GM18909 (cell line): ENCODE data around the gene OLFM2.
"Not testable (repeated sequence)": the region's sequence is repeated elsewhere in the genome, so short reads cannot be mapped to it uniquely, and the experiment has no call there.

Experiments used
- ATAC-seq: cut with Tn5 transposase; IDR thresholded peaks from one replicate; pipeline ENCODE4 v1.9.1; 2021; ENCODE audit warnings: mild to moderate bottlenecking; ENCODE audit not compliant: unreplicated experiment, poor library complexity

Gene OLFM2

GRCh38 chr19:9936326-9937000 is at the start of gene OLFM2:
Gene OLFM2, minus strand, starts transcription at chr19:9936515. Its CDS starts 149 bp downstream, at chr19:9936366.
- no peak for ATAC-seq

- ATAC-seq: no peak
These were observed 45.3 kb upstream of the OLFM2 start for GRCh38 chr19:9981406-9982260.

- no peak for ATAC-seq
These were observed 35.8 kb upstream of the OLFM2 start for GRCh38 chr19:9972103-9972502.

GRCh38 chr19:9971166-9971897 is 35.0 kb upstream of the OLFM2 start:
- ATAC-seq: no peak

- no peak for ATAC-seq
These were observed 34.2 kb upstream of the OLFM2 start for GRCh38 chr19:9970481-9970880.

GRCh38 chr19:9969688-9969975 is 33.3 kb upstream of the OLFM2 start:
- ATAC-seq: no peak

GRCh38 chr19:9968820-9969687 is 32.7 kb upstream of the OLFM2 start:
- no peak for ATAC-seq

GRCh38 chr19:9967326-9967725 is 31.0 kb upstream of the OLFM2 start:
- ATAC-seq: no peak

- no peak for ATAC-seq
These were observed 30.1 kb upstream of the OLFM2 start for GRCh38 chr19:9966448-9966847.

- no peak for ATAC-seq
These were observed 29.7 kb upstream of the OLFM2 start for GRCh38 chr19:9966024-9966423.

GRCh38 chr19:9962623-9963290 is 26.4 kb upstream of the OLFM2 start:
- ATAC-seq: no peak

- no peak for ATAC-seq
These were observed 24.8 kb upstream of the OLFM2 start for GRCh38 chr19:9961103-9961502.

GRCh38 chr19:9958379-9958821 is 22.1 kb upstream of the OLFM2 start:
- no peak for ATAC-seq

- no peak for ATAC-seq
These were observed 20.6 kb upstream of the OLFM2 start for GRCh38 chr19:9956956-9957355.

GRCh38 chr19:9953802-9954542 is 17.7 kb upstream of the OLFM2 start:
- ATAC-seq: no peak

GRCh38 chr19:9952276-9952675 is 16.0 kb upstream of the OLFM2 start:
- no peak for ATAC-seq

GRCh38 chr19:9947441-9947840 is 11.1 kb upstream of the OLFM2 start:
- no peak for ATAC-seq

GRCh38 chr19:9946528-9947125 is 10.3 kb upstream of the OLFM2 start:
- ATAC-seq: not testable (repeated sequence)
